Measurements from ENCODE around the gene PLEKHB1.
A peak's percentile ranks its signal among the peaks of the same experiment; 100 is the strongest.

PLEKHB1 gene

DNA sequence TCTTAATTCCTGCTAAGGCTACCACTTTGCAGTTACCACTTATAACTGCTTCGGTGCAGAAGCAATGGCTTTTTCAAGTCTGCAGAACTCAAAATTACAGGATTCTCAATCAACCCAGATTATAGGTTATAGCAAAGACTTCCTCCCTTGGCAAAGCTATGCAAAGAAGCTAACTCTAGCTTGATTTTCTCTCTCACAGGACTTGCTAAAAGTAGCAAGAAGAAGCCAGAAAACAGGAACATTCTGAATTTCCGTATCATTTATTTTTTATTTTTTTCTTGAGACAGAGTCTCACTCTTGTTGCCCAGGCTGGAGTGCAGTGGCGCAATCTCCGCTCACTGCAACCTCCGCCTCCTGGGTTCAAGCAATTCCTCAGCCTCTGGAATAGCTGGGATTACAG is 10.7 kb upstream of the PLEKHB1 start:
- Mint-ChIP-seq H3K9me3 (no peaks in the 10 kb centered on the region), H3K4me1 (ENCODE audit: low read depth) (peaks cover 11% of the 10 kb centered on the region), H3K27ac (no peak overlapping the region), H3K27me3 (peaks cover 2% of the 10 kb centered on the region), H3K4me3 (no peak overlapping the region), H3K36me3 (ENCODE audit: low read depth) (no peaks in the 10 kb centered on the region)
- intact Hi-C loops (cut with micrococcal nuclease) = no loop called here

DNA sequence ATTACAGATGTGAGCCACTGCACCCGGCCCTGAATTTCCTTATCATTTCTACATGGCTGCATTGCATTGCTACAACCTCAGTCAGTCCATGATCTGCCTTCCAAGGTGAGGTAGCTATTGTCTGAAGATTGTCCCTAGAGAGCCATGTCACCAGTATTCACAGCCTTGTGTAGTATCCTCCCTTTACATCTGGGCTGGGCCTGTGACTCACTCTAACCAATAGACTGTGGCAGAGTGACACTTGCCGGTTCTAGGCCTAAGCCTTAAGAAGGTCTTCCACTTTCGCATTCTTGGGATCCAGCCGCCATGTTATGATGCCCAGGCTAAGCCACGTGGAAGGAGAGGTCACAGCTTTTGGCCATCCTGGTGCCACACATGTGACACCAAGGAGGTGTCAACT is 10.1 kb upstream of the PLEKHB1 start:
- intact Hi-C loops (cut with micrococcal nuclease) = no loop called here
- peaks cover 11% of the 10 kb centered on the region for H3K4me1 Mint-ChIP-seq (ENCODE audit: low read depth)
- no peaks in the 10 kb centered on the region for H3K9me3 Mint-ChIP-seq
- H3K4me3 Mint-ChIP-seq = no peak overlapping the region
- H3K27ac Mint-ChIP-seq = no peak overlapping the region
- H3K27me3 Mint-ChIP-seq = peaks cover 2% of the 10 kb centered on the region
- no peaks in the 10 kb centered on the region for H3K36me3 Mint-ChIP-seq (ENCODE audit: low read depth)

DNA sequence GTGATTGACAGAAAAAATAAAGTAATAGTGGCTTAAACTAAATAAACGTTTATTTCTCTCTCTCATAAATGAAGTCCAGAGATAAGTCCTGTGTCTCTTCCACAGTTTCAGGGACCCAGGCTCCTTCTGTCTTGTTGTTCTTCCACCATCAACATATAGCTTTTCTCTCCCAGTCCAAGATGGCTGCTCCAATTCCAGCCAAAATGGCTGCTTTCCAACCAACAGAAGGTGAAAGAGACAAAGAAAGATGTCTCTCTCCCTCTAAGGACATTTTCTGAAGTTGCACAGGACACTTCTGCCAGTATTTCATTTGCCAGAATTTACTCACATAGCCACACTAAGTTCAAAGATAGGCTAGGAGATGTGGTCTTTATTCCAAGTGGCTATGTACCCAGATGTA is 9.4 kb upstream of the PLEKHB1 start:
- Mint-ChIP-seq H3K4me3 (no peak overlapping the region), H3K27me3 (peaks cover 2% of the 10 kb centered on the region), H3K36me3 (ENCODE audit: low read depth) (no peaks in the 10 kb centered on the region), H3K4me1 (ENCODE audit: low read depth) (peaks cover 11% of the 10 kb centered on the region), H3K27ac (no peak overlapping the region), H3K9me3 (no peaks in the 10 kb centered on the region)
- intact Hi-C loops (cut with micrococcal nuclease) = no loop called here

GRCh38 chr11:73640592-73640991 is 5.8 kb upstream of the PLEKHB1 start:
- no peaks in the 10 kb centered on the region for H3K36me3 Mint-ChIP-seq (ENCODE audit: low read depth)
- no peaks in the 10 kb centered on the region for H3K9me3 Mint-ChIP-seq
- no peak overlapping the region for H3K27ac Mint-ChIP-seq
- intact Hi-C loops (cut with micrococcal nuclease) = no loop called here
- no peak overlapping the region for H3K4me3 Mint-ChIP-seq
- peaks cover 12% of the 10 kb centered on the region for H3K4me1 Mint-ChIP-seq (ENCODE audit: low read depth)
- H3K27me3 Mint-ChIP-seq = peaks cover 7% of the 10 kb centered on the region

DNA sequence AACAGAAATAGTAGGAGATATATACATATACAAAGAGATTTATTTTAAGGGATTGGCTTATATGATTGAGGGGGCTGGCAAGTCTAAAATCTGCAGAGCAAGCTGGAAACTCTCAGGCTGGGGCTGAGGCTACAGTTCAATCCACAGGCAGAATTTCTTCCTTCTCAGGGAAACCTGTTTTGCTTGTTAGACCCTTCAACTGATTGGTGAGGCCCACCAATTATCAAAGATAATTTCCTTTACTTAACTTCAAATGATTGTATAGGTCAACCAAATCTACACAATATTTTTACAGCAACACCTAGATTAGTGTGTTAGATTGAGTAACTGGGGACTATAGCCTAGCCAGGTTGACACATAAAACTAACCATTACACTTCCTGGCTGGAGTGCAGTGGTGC is 4.7 kb upstream of the PLEKHB1 start:
- H3K4me3 Mint-ChIP-seq = no peak overlapping the region

GRCh38 chr11:73645121-73645969 is 1.0 kb upstream of the PLEKHB1 start:
- Mint-ChIP-seq H3K27ac (peak overlapping the region; percentile 50), H3K9me3 (no peaks in the 10 kb centered on the region)
- intact Hi-C loops (cut with micrococcal nuclease) = no loop called here

More for the DNA sequence above, 4.7 kb upstream of the PLEKHB1 start:
- Mint-ChIP-seq H3K36me3 (ENCODE audit: low read depth) (no peaks in the 10 kb centered on the region), H3K4me1 (ENCODE audit: low read depth) (peaks cover 13% of the 10 kb centered on the region), H3K27me3 (peaks cover 14% of the 10 kb centered on the region), H3K9me3 (no peaks in the 10 kb centered on the region), H3K27ac (no peak overlapping the region)
- intact Hi-C loops (cut with micrococcal nuclease) = no loop called here

DNA sequence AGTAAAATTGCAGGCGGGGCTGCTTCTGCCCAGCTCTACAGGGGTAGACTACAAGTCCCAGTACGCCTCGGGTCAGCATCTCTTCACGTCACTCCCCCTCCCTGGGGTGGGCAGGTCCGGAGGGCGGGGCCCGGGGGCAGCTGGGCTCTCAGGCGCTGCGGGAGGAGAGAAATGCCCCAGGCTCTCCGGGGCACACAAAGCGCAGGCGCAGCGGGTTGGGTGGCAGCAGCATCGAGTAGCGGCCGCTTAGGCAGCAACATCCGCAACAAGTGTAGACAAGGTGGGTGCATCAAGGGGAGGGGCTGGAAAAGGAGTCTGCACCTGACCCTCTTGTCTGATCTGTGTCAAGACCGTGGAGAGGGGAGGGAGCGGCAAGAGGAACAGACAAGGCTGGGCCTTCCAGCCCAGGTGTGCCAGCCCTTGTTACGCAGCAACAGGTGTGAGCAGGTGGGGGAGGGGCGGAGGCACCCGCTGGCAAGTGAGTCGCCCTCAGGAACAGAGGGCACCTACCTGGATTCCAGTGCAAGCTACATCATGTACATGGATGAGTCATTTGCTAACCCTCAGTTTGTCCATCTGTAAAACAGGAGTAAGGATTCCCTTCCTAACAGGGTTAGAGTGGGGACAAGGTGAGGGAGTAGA is 1.2 kb downstream of the PLEKHB1 start:
- H3K27ac Mint-ChIP-seq = peak overlapping the region; percentile 39
- H3K36me3 Mint-ChIP-seq (ENCODE audit: low read depth) = no peaks in the 10 kb centered on the region

More at GRCh38 chr11:73645121-73645969, 1.0 kb upstream of the PLEKHB1 start:
- H3K36me3 Mint-ChIP-seq (ENCODE audit: low read depth) = no peaks in the 10 kb centered on the region
- H3K27me3 Mint-ChIP-seq = peaks cover 32% of the 10 kb centered on the region
- no peak overlapping the region for H3K4me3 Mint-ChIP-seq
- H3K4me1 Mint-ChIP-seq (ENCODE audit: low read depth) = peaks cover 27% of the 10 kb centered on the region

GRCh38 chr11:73648121-73648520 is 1.7 kb downstream of the PLEKHB1 start:
- Mint-ChIP-seq H3K27ac (no peak overlapping the region), H3K9me3 (no peaks in the 10 kb centered on the region)
- intact Hi-C loops (cut with micrococcal nuclease) = no loop called here

More for the DNA sequence above, 1.2 kb downstream of the PLEKHB1 start:
- H3K27me3 Mint-ChIP-seq = peaks cover 31% of the 10 kb centered on the region
- no peaks in the 10 kb centered on the region for H3K9me3 Mint-ChIP-seq
- intact Hi-C loops (cut with micrococcal nuclease) = no loop called here
- peak overlapping the region; percentile 49 for H3K4me3 Mint-ChIP-seq
- H3K4me1 Mint-ChIP-seq (ENCODE audit: low read depth) = peaks cover 27% of the 10 kb centered on the region

DNA sequence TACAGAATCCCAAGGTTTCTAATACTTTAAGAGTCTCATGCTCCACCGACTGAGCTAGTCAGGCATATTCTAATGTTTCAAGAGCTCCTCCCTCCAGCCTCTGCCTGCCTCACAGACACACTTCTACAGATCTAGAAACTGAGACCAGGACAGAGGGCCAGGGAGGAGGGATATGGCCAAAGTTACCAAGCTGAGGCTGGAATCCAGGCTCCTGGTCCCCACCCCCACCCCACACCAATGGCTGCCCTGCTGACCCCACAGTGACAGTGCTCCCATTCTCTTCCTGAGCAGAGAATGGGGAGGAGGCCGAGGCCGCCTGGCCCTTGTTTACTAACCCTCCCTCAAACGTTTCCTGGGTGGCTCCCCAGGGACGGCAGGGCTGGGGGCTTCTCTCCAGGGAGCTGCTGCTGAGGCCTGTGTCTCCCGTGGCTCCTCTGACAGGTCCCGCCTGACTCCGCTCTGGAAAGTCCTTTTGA is 2.2 kb downstream of the PLEKHB1 start:
- H3K36me3 Mint-ChIP-seq (ENCODE audit: low read depth) = no peaks in the 10 kb centered on the region
- peaks cover 27% of the 10 kb centered on the region for H3K4me1 Mint-ChIP-seq (ENCODE audit: low read depth)
- H3K27ac Mint-ChIP-seq = peak overlapping the region; percentile 3
- H3K4me3 Mint-ChIP-seq = no peak overlapping the region
- H3K27me3 Mint-ChIP-seq = peaks cover 32% of the 10 kb centered on the region
- intact Hi-C loops (cut with micrococcal nuclease) = no loop called here
- H3K9me3 Mint-ChIP-seq = no peaks in the 10 kb centered on the region

More at GRCh38 chr11:73648121-73648520, 1.7 kb downstream of the PLEKHB1 start:
- Mint-ChIP-seq H3K4me1 (ENCODE audit: low read depth) (peaks cover 27% of the 10 kb centered on the region), H3K27me3 (peaks cover 31% of the 10 kb centered on the region), H3K4me3 (no peak overlapping the region), H3K36me3 (ENCODE audit: low read depth) (no peaks in the 10 kb centered on the region)

DNA sequence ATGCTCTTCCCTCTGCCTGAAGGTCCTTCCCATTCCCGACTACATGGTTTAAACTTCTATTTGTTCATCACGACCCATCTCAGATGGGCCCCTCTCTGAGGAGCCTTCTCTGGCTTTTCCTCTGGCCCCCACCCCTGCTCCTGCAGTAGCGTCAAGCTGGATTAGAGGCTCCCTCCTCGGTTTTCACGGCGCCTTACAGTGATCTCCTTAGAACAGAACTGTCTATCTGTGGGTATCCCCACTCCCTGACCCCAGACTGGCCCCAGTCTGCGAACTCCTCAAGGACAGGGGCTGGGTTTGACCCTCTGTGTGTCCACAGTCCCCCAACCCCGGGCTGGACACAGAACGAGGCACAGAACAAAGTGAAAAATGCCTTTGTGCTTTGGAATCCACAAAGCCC is 2.8 kb downstream of the PLEKHB1 start:
- Mint-ChIP-seq H3K4me3 (no peak overlapping the region), H3K4me1 (ENCODE audit: low read depth) (peaks cover 27% of the 10 kb centered on the region), H3K27ac (peak overlapping the region; percentile 3), H3K27me3 (peaks cover 34% of the 10 kb centered on the region), H3K36me3 (ENCODE audit: low read depth) (no peaks in the 10 kb centered on the region), H3K9me3 (no peaks in the 10 kb centered on the region)
- intact Hi-C loops (cut with micrococcal nuclease) = no loop called here

DNA sequence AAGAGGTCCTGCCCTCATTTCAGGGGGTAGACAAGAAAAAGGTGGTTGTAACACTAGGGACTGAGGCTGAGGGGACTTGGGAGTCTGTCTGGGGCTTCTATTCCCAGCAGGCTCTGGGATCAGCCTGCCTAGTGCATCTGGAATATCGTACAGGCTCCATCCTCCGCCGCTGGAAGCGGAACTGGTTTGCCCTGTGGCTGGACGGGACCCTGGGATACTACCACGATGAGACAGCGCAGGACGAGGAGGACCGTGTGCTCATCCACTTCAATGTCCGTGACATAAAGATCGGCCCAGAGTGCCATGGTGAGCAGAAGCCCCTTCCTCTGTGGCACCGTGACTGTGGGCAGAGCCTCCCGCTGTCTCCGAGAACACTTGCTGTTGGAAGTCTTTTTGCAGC is 4.0 kb downstream of the PLEKHB1 start:
- Mint-ChIP-seq H3K9me3 (no peaks in the 10 kb centered on the region), H3K27ac (no peak overlapping the region), H3K4me1 (ENCODE audit: low read depth) (peaks cover 22% of the 10 kb centered on the region), H3K36me3 (ENCODE audit: low read depth) (no peaks in the 10 kb centered on the region), H3K4me3 (no peak overlapping the region), H3K27me3 (peaks cover 31% of the 10 kb centered on the region)
- intact Hi-C loops (cut with micrococcal nuclease) = no loop called here

- H3K36me3 Mint-ChIP-seq (ENCODE audit: low read depth) = no peaks in the 10 kb centered on the region
- peaks cover 15% of the 10 kb centered on the region for H3K4me1 Mint-ChIP-seq (ENCODE audit: low read depth)
- peaks cover 24% of the 10 kb centered on the region for H3K27me3 Mint-ChIP-seq
- intact Hi-C loops (cut with micrococcal nuclease) = no loop called here
- no peak overlapping the region for H3K27ac Mint-ChIP-seq
- no peaks in the 10 kb centered on the region for H3K9me3 Mint-ChIP-seq
- H3K4me3 Mint-ChIP-seq = no peak overlapping the region
These were observed 4.9 kb downstream of the PLEKHB1 start for GRCh38 chr11:73651252-73651651.

DNA sequence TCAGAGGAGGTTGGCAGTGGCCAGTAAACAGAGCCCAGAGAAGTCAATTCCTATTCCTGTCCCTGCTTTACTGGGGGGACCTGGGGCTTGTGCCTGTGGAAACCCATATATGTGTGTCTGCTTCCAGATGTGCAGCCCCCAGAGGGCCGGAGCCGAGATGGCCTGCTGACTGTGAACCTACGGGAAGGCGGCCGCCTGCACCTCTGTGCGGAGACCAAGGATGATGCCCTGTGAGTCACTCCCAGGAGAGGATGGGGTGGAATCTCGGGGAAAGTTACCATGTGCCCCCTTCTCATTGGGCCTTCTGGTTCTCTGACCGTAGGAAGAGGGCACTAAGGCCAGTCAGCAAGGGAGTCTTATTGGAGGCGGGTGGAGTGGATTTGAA is 5.3 kb downstream of the PLEKHB1 start:
- intact Hi-C loops (cut with micrococcal nuclease) = no loop called here
- H3K27me3 Mint-ChIP-seq = peaks cover 22% of the 10 kb centered on the region
- no peak overlapping the region for H3K27ac Mint-ChIP-seq
- H3K4me3 Mint-ChIP-seq = no peak overlapping the region
- H3K9me3 Mint-ChIP-seq = no peaks in the 10 kb centered on the region
- peaks cover 14% of the 10 kb centered on the region for H3K4me1 Mint-ChIP-seq (ENCODE audit: low read depth)
- H3K36me3 Mint-ChIP-seq (ENCODE audit: low read depth) = no peaks in the 10 kb centered on the region

DNA sequence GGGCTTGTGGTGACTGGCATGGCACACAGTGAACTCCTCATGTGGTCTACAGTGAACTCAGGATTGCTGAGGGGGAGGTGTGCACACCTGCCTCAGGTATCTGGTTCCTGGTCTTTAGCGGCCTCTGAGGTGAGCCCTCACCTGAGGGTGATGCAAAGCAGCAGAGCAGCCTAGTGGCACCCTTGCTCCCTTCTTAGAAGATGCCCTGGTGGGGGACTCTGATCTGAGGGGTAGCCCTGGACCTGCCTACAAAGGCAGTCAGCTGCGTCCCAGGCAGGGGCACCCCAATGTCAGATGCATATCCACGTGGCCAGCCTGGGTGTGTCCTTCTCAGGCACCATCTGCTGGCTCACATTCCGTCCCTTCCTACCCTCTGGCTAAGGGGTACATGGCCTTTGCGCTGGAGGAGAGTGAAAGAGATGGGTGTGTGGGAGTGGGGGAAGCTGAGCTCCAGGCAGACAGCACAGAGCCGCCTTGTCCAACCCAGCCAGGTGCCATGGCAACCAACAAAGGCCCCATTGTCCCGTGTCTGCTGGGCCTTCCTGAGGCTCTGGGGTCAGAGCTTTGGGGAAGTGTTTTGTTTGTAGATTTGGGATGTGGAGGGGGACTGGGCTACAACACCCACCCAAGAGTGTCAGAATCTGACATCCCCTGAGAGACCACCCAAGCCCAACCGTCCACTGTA is 5.8 kb downstream of the PLEKHB1 start:
- H3K27me3 Mint-ChIP-seq = peaks cover 18% of the 10 kb centered on the region
- intact Hi-C loops (cut with micrococcal nuclease) = no loop called here
- peaks cover 9% of the 10 kb centered on the region for H3K4me1 Mint-ChIP-seq (ENCODE audit: low read depth)
- H3K9me3 Mint-ChIP-seq = no peaks in the 10 kb centered on the region
- H3K27ac Mint-ChIP-seq = no peak overlapping the region
- no peaks in the 10 kb centered on the region for H3K36me3 Mint-ChIP-seq (ENCODE audit: low read depth)
- H3K4me3 Mint-ChIP-seq = no peak overlapping the region
